Measurements from ENCODE around the gene KANK3.
"Not testable (repeated sequence)": the region's sequence is repeated elsewhere in the genome, so short reads cannot be mapped to it uniquely, and the experiment has no call there.

The KANK3 gene

GRCh38 chr19:8342684-8343482 lies at the start of gene KANK3:
Gene KANK3, minus strand, starts transcription at chr19:8343262. Its CDS starts 5,434 bp downstream, at chr19:8337828.
- H3K9me3 ChIP-seq (ENCODE audit: control insufficient read depth, insufficient read depth, low read length): no peaks in the 10 kb centered on the region
- H3K27me3 ChIP-seq (ENCODE audit: control insufficient read depth, insufficient read depth, low read length): peaks cover 6% of the 10 kb centered on the region
- no peaks in the 10 kb centered on the region for H3K36me3 ChIP-seq (ENCODE audit: control insufficient read depth, insufficient read depth, low read length)
- H3K27ac ChIP-seq (ENCODE audit: low read depth, low read length): no peak within 1 kb of the TSS
- H3K4me3 ChIP-seq (ENCODE audit: low read depth, low read length): peak within 1 kb of the TSS; percentile 75
- H3K9ac ChIP-seq (ENCODE audit: low read depth, low read length): 0 out of 2 replicates have a peak within 1 kb of the TSS, but pooled peaks have one; percentile 28
- H3K4me1 ChIP-seq (ENCODE audit: control insufficient read depth, insufficient read depth, low read length): peaks cover 3% of the 10 kb centered on the region

- H3K9ac ChIP-seq (ENCODE audit: low read depth, low read length): no peak overlapping the region
- H3K27ac ChIP-seq (ENCODE audit: low read depth, low read length): no peak overlapping the region
- H3K9me3 ChIP-seq (ENCODE audit: control insufficient read depth, insufficient read depth, low read length): no peaks in the 10 kb centered on the region
- no peaks in the 10 kb centered on the region for H3K27me3 ChIP-seq (ENCODE audit: control insufficient read depth, insufficient read depth, low read length)
- no peaks in the 10 kb centered on the region for H3K36me3 ChIP-seq (ENCODE audit: control insufficient read depth, insufficient read depth, low read length)
- H3K4me1 ChIP-seq (ENCODE audit: control insufficient read depth, insufficient read depth, low read length): peaks cover 3% of the 10 kb centered on the region; the same call in 1 of the 2 replicates
- no peak overlapping the region for H3K4me3 ChIP-seq (ENCODE audit: low read depth, low read length)
Measured at GRCh38 chr19:8392017-8392591, 49.0 kb upstream of the KANK3 start.

GRCh38 chr19:8391198-8392016 lies 48.3 kb upstream of the KANK3 start:
- Histone ChIP-seq H3K4me1 (ENCODE audit: control insufficient read depth, insufficient read depth, low read length) (no peaks in the 10 kb centered on the region), H3K4me3 (ENCODE audit: low read depth, low read length) (peak overlapping the region; percentile 50), H3K9ac (ENCODE audit: low read depth, low read length) (no peak overlapping the region; the same call in 1 of the 2 replicates), H3K27ac (ENCODE audit: low read depth, low read length) (peak overlapping the region; percentile 16), H3K27me3 (ENCODE audit: control insufficient read depth, insufficient read depth, low read length) (no peaks in the 10 kb centered on the region), H3K36me3 (ENCODE audit: control insufficient read depth, insufficient read depth, low read length) (no peaks in the 10 kb centered on the region), H3K9me3 (ENCODE audit: control insufficient read depth, insufficient read depth, low read length) (no peaks in the 10 kb centered on the region)

- no peaks in the 10 kb centered on the region for H3K27me3 ChIP-seq (ENCODE audit: control insufficient read depth, insufficient read depth, low read length)
- H3K36me3 ChIP-seq (ENCODE audit: control insufficient read depth, insufficient read depth, low read length): no peaks in the 10 kb centered on the region
- no peaks in the 10 kb centered on the region for H3K4me1 ChIP-seq (ENCODE audit: control insufficient read depth, insufficient read depth, low read length)
- H3K9me3 ChIP-seq (ENCODE audit: control insufficient read depth, insufficient read depth, low read length): no peaks in the 10 kb centered on the region
- H3K27ac ChIP-seq (ENCODE audit: low read depth, low read length): peak overlapping the region; percentile 100
- peak overlapping the region; percentile 89 for H3K4me3 ChIP-seq (ENCODE audit: low read depth, low read length)
- H3K9ac ChIP-seq (ENCODE audit: low read depth, low read length): peak overlapping the region; percentile 100
Measured at GRCh38 chr19:8390617-8390981, 47.5 kb upstream of the KANK3 start.

GRCh38 chr19:8389891-8390616 lies 47.0 kb upstream of the KANK3 start, which contains the start of gene RAB11B:
Gene RAB11B, plus strand, starts transcription at chr19:8390360. Its CDS starts 57 bp downstream, at chr19:8390417.
- H3K4me3 ChIP-seq (ENCODE audit: low read depth, low read length): peak within 1 kb of the TSS; percentile 89
- H3K36me3 ChIP-seq (ENCODE audit: control insufficient read depth, insufficient read depth, low read length): no peaks in the 10 kb centered on the region
- H3K9me3 ChIP-seq (ENCODE audit: control insufficient read depth, insufficient read depth, low read length): no peaks in the 10 kb centered on the region
- H3K4me1 ChIP-seq (ENCODE audit: control insufficient read depth, insufficient read depth, low read length): no peaks in the 10 kb centered on the region
- H3K9ac ChIP-seq (ENCODE audit: low read depth, low read length): peak within 1 kb of the TSS; percentile 100
- H3K27me3 ChIP-seq (ENCODE audit: control insufficient read depth, insufficient read depth, low read length): no peaks in the 10 kb centered on the region
- peak within 1 kb of the TSS; percentile 100 for H3K27ac ChIP-seq (ENCODE audit: low read depth, low read length)

- Histone ChIP-seq H3K9me3 (ENCODE audit: control insufficient read depth, insufficient read depth, low read length) (no peaks in the 10 kb centered on the region), H3K4me1 (ENCODE audit: control insufficient read depth, insufficient read depth, low read length) (no peaks in the 10 kb centered on the region), H3K27me3 (ENCODE audit: control insufficient read depth, insufficient read depth, low read length) (no peaks in the 10 kb centered on the region), H3K4me3 (ENCODE audit: low read depth, low read length) (no peak overlapping the region), H3K27ac (ENCODE audit: low read depth, low read length) (no peak overlapping the region), H3K9ac (ENCODE audit: low read depth, low read length) (no peak overlapping the region), H3K36me3 (ENCODE audit: control insufficient read depth, insufficient read depth, low read length) (no peaks in the 10 kb centered on the region)
Measured at GRCh38 chr19:8388612-8388958, 45.5 kb upstream of the KANK3 start.

GRCh38 chr19:8387688-8388611 lies 44.9 kb upstream of the KANK3 start:
- no peaks in the 10 kb centered on the region for H3K4me1 ChIP-seq (ENCODE audit: control insufficient read depth, insufficient read depth, low read length)
- H3K9ac ChIP-seq (ENCODE audit: low read depth, low read length): no peak overlapping the region
- no peak overlapping the region for H3K4me3 ChIP-seq (ENCODE audit: low read depth, low read length)
- no peak overlapping the region for H3K27ac ChIP-seq (ENCODE audit: low read depth, low read length)
- no peaks in the 10 kb centered on the region for H3K27me3 ChIP-seq (ENCODE audit: control insufficient read depth, insufficient read depth, low read length)
- H3K9me3 ChIP-seq (ENCODE audit: control insufficient read depth, insufficient read depth, low read length): no peaks in the 10 kb centered on the region
- no peaks in the 10 kb centered on the region for H3K36me3 ChIP-seq (ENCODE audit: control insufficient read depth, insufficient read depth, low read length)

- Histone ChIP-seq H3K9ac (ENCODE audit: low read depth, low read length) (no peak overlapping the region), H3K9me3 (ENCODE audit: control insufficient read depth, insufficient read depth, low read length) (no peaks in the 10 kb centered on the region), H3K27ac (ENCODE audit: low read depth, low read length) (no peak overlapping the region), H3K4me1 (ENCODE audit: control insufficient read depth, insufficient read depth, low read length) (no peaks in the 10 kb centered on the region), H3K4me3 (ENCODE audit: low read depth, low read length) (no peak overlapping the region), H3K36me3 (ENCODE audit: control insufficient read depth, insufficient read depth, low read length) (no peaks in the 10 kb centered on the region), H3K27me3 (ENCODE audit: control insufficient read depth, insufficient read depth, low read length) (no peaks in the 10 kb centered on the region)
Measured at GRCh38 chr19:8386990-8387389, 43.9 kb upstream of the KANK3 start.

GRCh38 chr19:8386419-8386818 lies 43.4 kb upstream of the KANK3 start:
- not testable (repeated sequence) for H3K27ac ChIP-seq (ENCODE audit: low read depth, low read length); H3K9me3 ChIP-seq (ENCODE audit: control insufficient read depth, insufficient read depth, low read length); H3K9ac ChIP-seq (ENCODE audit: low read depth, low read length); H3K27me3 ChIP-seq (ENCODE audit: control insufficient read depth, insufficient read depth, low read length); H3K4me3 ChIP-seq (ENCODE audit: low read depth, low read length); H3K36me3 ChIP-seq (ENCODE audit: control insufficient read depth, insufficient read depth, low read length); H3K4me1 ChIP-seq (ENCODE audit: control insufficient read depth, insufficient read depth, low read length)

- not testable (repeated sequence) for H3K9ac ChIP-seq (ENCODE audit: low read depth, low read length); H3K4me1 ChIP-seq (ENCODE audit: control insufficient read depth, insufficient read depth, low read length); H3K27ac ChIP-seq (ENCODE audit: low read depth, low read length); H3K36me3 ChIP-seq (ENCODE audit: control insufficient read depth, insufficient read depth, low read length); H3K27me3 ChIP-seq (ENCODE audit: control insufficient read depth, insufficient read depth, low read length); H3K4me3 ChIP-seq (ENCODE audit: low read depth, low read length); H3K9me3 ChIP-seq (ENCODE audit: control insufficient read depth, insufficient read depth, low read length)
Measured at GRCh38 chr19:8385566-8385965, 42.5 kb upstream of the KANK3 start.

All from HUES48 (cell line).